Common myeloid progenitor, CD34-positive (primary cell): ENCODE measurements around the gene COX4I1. TPM values are rescaled to one million over a fixed set of nuclear protein-coding genes. Genes with fewer than 3 reads are reported as not detected.

ENCODE experiments used
- CTCF ChIA-PET: fragments of 350-600 bp; sonication (Branson Sonifier 250); formaldehyde crosslinking; loops from one replicate; lab custom pipeline; 2021; ENCODE audit warnings: antibody characterized with exemption; lab: Charles Lee
- POLR2A ChIA-PET: fragments of 350-600 bp; sonication (Branson Sonifier 250); formaldehyde crosslinking; loops from one replicate; lab custom pipeline; 2021; ENCODE audit warnings: antibody characterized with exemption; lab: Charles Lee
- DNase-seq, 3 donors: peaks; one replicate each; pipeline versions ENCODE4 v3.0.0 to v3.0.0-alpha.2; 2013
- H3K27ac ChIP-seq, 2 experiments: 1 replicate in 1 of 2; 2 replicates in 1 of 2; pipeline ENCODE4 v1.7.0; 2013; ENCODE audit warnings: inconsistent platforms in 2 of 2, low read length in 2 of 2, mild to moderate bottlenecking in 2 of 2, low read depth in 1 of 2, moderate library complexity in 1 of 2; ENCODE audit not compliant: severe bottlenecking in 2 of 2, insufficient read depth in 1 of 2, poor library complexity in 1 of 2
- H3K27me3 ChIP-seq, 5 experiments: replicated peaks in 2 of 5; 1 replicate in 3 of 5; 2 replicates in 2 of 5; pipeline versions ENCODE4 v1.6.1 to v1.7.0; 2013; ENCODE audit warnings: low read length in 4 of 5, mild to moderate bottlenecking in 2 of 5, moderate library complexity in 2 of 5, inconsistent platforms in 1 of 5; ENCODE audit not compliant: insufficient read depth in 5 of 5, control insufficient read depth in 4 of 5
- H3K36me3 ChIP-seq, 4 experiments: 1 replicate in 2 of 4; 2 replicates in 2 of 4; pipeline versions ENCODE4 v1.6.1 to v1.7.0; 2013; ENCODE audit warnings: low read length in 3 of 4, control low read depth in 1 of 4, mild to moderate bottlenecking in 1 of 4; ENCODE audit not compliant: control insufficient read depth in 4 of 4, insufficient read depth in 4 of 4
- H3K4me1 ChIP-seq, 4 experiments: 1 replicate in 3 of 4; 2 replicates in 1 of 4; pipeline versions ENCODE4 v1.6.1 to v1.7.1; 2013; ENCODE audit warnings: low read length in 3 of 4, mild to moderate bottlenecking in 3 of 4, control low read depth in 1 of 4, inconsistent platforms in 1 of 4, moderate library complexity in 1 of 4; ENCODE audit not compliant: control insufficient read depth in 4 of 4, insufficient read depth in 4 of 4; ENCODE audit errors: control extremely low read depth in 1 of 4
- H3K4me3 ChIP-seq, 7 experiments: 1 replicate in 4 of 7; 2 replicates in 3 of 7; pipeline versions ENCODE4 v1.5.1 to v1.7.0; 2013; ENCODE audit warnings: mild to moderate bottlenecking in 7 of 7, low read length in 6 of 7, moderate library complexity in 6 of 7, inconsistent platforms in 2 of 7, low read depth in 2 of 7, control low read depth in 1 of 7; ENCODE audit not compliant: insufficient read depth in 4 of 7, control insufficient read depth in 1 of 7; ENCODE audit errors: extremely low read depth in 1 of 7
- H3K9me3 ChIP-seq, 5 experiments: 1 replicate in 4 of 5; 2 replicates in 1 of 5; pipeline versions ENCODE4 v1.6.1 to v1.7.1; 2013; ENCODE audit warnings: low read length in 4 of 5, mild to moderate bottlenecking in 2 of 5, inconsistent platforms in 1 of 5, low read depth in 1 of 5, moderate library complexity in 1 of 5; ENCODE audit not compliant: control insufficient read depth in 4 of 5, insufficient read depth in 2 of 5; ENCODE audit errors: control extremely low read depth in 1 of 5
- WGBS: methylation state at CpG from one replicate; pipeline ENCODE4 v1.1.5; 2013; ENCODE audit not compliant: insufficient coverage; 5-methylcytosine and 5-hydroxymethylcytosine counted together
- polyA plus RNA-seq: library from polyadenylated mRNA; unstranded; fragments of 120-200 nt; gene quantifications from one replicate; pipeline ENCODE4 v1.2.1, GENCODE V29; 2013

Gene COX4I1
- polyA plus RNA-seq: 459 TPM

DNA sequence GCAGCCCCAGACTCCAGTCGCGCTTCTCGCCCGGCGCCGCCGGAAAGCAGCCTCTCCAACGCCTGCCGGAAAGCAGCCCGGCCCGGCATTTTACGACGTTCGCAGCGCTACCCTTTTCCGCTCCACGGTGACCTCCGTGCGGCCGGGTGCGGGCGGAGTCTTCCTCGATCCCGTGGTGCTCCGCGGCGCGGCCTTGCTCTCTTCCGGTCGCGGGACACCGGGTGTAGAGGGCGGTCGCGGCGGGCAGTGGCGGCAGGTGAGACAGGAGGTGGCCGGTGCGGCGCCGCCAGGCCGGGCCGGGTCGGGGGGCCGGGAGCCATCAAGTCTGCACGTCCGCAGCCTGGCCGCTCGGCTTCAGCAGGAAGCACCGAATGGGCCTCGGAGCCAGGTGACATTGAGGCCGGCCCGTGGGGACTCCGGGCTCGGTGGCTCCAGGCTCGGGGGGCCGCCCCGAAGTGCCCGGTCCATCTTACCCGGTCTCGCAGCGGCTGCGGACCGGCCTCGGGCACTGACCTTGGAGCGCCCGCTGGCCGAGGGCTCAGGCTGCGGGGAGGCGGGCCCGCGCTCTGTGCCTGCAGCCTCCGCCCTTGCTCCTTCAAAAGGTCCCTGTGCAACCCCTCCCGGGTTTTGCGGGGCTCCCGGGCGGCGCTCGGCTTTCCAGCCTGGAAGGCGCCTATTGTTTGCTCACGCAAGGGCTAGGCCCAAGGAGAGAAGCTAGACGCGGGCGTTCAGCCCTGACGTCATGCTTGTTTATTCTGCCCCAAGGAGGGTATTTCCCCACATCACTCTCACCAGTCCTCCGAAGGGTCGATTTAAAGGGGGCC, at the start of gene COX4I1, which contains the start of gene EMC8:
Gene COX4I1, plus strand, starts transcription at position 199 of the 824 bp plus-strand sequence. CDS start 1,511 bp downstream, outside the sequence.
Gene EMC8, minus strand, starts transcription at position 48 of the 824 bp plus-strand sequence. CDS start 249 bp downstream, outside the sequence.
- ChIA-PET CTCF (interaction anchor here (1.0 to 1.4 kb wide), 2 partner anchors 185 to 187 kb away, joined by 3 read pairs; no protein-coding TSS in a partner anchor), POLR2A (interaction anchor here (0.6 to 1.4 kb wide), 3 partner anchors 10 to 141 kb away, joined by 3 to 5 read pairs (median 3); no protein-coding TSS in a partner anchor)
- under 1% methylated on average over 69 of the region's 87 CpGs for WGBS

DNA sequence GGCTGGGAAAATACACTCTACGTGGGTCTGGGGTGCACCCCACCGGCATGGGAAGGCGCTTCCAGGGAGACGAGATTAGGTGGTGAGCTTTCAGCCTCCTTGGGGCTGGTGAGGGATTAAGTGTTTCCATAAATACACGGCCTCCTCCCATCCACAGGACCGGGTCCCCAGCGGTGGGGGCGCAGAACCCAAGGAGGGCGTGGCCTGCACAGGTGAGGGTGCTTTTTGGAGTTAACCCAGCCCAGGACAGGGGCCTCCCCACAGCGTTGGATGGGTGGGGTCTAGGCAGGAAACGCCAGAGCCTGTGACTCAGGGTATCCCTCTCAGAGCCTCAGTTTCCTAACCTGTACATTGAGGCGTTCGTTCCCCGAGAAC, 49.7 kb upstream of the COX4I1 start:
- no peaks in the 10 kb centered on the region for H3K9me3 ChIP-seq
- WGBS: 30% methylated on average over 13 of the region's 14 CpGs
- POLR2A ChIA-PET: no interaction called here
- CTCF ChIA-PET: interaction anchor here (1.0 to 1.6 kb wide), 3 partner anchors 9 to 33 kb away, joined by 3 to 4 read pairs (median 4); no protein-coding TSS in a partner anchor
- H3K36me3 ChIP-seq: peaks cover 0 to 2% (median 0%) of the 10 kb centered on the region in 4 experiments
- peaks cover 0 to 36% (median 20%) of the 10 kb centered on the region in 4 experiments for H3K4me1 ChIP-seq
- peaks cover 0 to 28% (median 9%) of the 10 kb centered on the region in 5 experiments for H3K27me3 ChIP-seq
- no peak for DNase-seq
- H3K27ac ChIP-seq: no peak overlapping the region
- H3K4me3 ChIP-seq: peak overlapping the region in 5 of 7 experiments; percentile 32 to 69 (median 68)

More for the DNA sequence above, at the start of gene COX4I1, which contains the start of gene EMC8:
- H3K9me3 ChIP-seq: no peaks in the 10 kb centered on the region
- H3K27ac ChIP-seq: peak within 1 kb of the TSS; percentile 87 to 95
- DNase-seq: peak; percentile 91 to 94 (median 93)
- H3K4me3 ChIP-seq: peak within 1 kb of the TSS; percentile 77 to 98 (median 93)
- peaks cover 20 to 57% (median 40%) of the 10 kb centered on the region in 4 experiments for H3K36me3 ChIP-seq
- no peaks in the 10 kb centered on the region for H3K27me3 ChIP-seq
- peaks cover 5 to 25% (median 19%) of the 10 kb centered on the region in 4 experiments for H3K4me1 ChIP-seq

DNA sequence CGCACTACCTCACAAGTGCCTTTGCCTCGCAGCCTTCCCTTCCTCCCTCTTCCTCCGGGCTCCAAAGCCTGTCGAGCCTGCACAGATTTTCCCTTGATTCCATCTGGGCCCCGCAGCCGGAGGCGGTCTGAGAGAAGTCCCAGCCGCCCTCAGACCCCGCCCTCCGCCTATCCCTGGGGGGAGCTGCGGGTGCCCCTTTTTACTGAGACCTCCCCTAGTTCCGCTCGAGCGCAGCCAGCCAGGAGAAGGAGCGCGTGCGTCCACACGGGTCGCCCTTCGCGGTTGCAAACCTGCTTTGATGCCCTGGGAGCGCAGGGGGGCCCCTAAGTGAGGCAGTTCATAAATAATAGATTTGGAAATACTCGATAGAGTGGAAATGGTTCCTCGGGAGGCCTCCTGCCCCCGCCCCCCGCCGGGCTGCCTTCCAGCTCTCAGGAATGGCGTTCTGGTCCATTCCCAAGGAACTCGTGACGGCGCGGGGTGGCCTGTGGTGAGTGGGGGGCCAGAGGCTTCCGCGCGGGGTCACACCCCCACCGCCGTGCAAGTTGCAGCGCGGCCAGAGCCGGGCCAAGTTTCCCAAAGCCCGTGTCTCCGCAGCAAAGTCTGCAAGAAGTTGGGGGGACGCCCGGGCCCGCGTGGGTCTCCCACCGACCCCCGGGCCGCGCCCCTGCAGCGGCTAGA, 49.2 kb upstream of the COX4I1 start:
- under 1% methylated on average over 35 of the region's 51 CpGs for WGBS
- H3K36me3 ChIP-seq: peaks cover 0 to 2% (median 0%) of the 10 kb centered on the region in 4 experiments
- peak in 2 of 3 donors; percentile 71 to 72 for DNase-seq
- ChIA-PET CTCF (interaction anchor here (1.0 to 1.6 kb wide), 2 partner anchors 11 to 33 kb away, joined by 3 to 4 read pairs; no protein-coding TSS in a partner anchor), POLR2A (no interaction called here)
- peaks cover 0 to 28% (median 9%) of the 10 kb centered on the region in 5 experiments for H3K27me3 ChIP-seq
- H3K27ac ChIP-seq: no peak overlapping the region
- H3K9me3 ChIP-seq: no peaks in the 10 kb centered on the region
- H3K4me1 ChIP-seq: peaks cover 0 to 37% (median 20%) of the 10 kb centered on the region in 4 experiments
- peak overlapping the region; percentile 28 to 69 (median 66) for H3K4me3 ChIP-seq

DNA sequence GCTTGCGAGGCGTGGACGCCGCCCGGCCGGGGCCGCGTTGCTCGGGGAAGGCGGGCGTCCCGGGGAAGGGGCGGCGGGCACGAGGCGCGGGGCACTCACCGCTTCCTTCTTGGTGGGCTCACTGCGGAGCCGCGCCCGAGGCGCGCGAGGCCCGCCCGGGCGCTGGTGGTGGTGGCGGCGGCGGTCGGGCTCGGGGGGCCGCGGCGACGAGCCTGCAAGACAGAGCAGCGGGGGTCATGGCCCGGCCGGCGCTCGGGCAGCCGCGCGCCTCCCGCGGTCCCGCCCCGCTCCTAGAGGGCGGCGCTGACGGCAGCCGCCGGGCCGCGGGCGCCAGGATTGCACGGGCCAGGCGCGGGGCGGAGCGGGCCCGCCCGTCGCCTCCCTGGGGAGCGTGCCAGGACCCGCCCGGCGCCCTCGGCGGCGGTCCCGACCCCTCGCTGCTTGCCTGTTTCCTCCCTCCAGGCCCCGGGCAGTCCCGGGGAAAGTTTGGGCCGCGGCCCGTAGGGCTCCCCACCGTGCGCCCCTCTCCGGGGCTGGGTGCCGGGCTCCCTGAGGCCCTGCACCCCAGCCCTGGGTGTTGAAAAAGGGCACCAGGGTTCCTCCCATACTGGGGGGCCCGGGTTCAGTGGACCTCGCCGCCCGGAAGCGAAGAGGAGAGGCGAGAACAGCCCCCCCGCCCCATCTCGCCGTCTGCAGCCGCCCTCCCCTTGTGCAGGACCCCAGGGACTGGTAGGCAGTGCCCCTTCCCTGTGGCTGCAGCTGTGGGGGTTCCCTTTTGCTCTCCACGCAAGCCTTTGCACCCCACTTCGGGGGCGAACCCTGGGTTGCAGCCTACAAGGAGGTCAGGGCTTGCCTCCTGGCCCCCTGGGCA, 48.4 kb upstream of the COX4I1 start, which contains the start of gene C16orf74:
Gene C16orf74, minus strand, starts transcription at position 270 of the 871 bp plus-strand sequence. CDS start 15,879 bp downstream, outside the sequence.
- ChIA-PET POLR2A (no interaction called here), CTCF (interaction anchor here (0.8 to 1.0 kb wide), 2 partner anchors 9 to 11 kb away, joined by 3 read pairs; no protein-coding TSS in a partner anchor)
- H3K27ac ChIP-seq: no peak within 1 kb of the TSS
- peaks cover 0 to 28% (median 9%) of the 10 kb centered on the region in 5 experiments for H3K27me3 ChIP-seq
- H3K4me3 ChIP-seq: peak within 1 kb of the TSS; percentile 28 to 69 (median 66)
- H3K9me3 ChIP-seq: no peaks in the 10 kb centered on the region
- 14% methylated on average over 50 of the region's 96 CpGs for WGBS
- peak in 2 of 3 donors; percentile 28 to 45 for DNase-seq
- peaks cover 0 to 42% (median 20%) of the 10 kb centered on the region in 4 experiments for H3K4me1 ChIP-seq
- H3K36me3 ChIP-seq: peaks cover 0 to 2% (median 0%) of the 10 kb centered on the region in 4 experiments

DNA sequence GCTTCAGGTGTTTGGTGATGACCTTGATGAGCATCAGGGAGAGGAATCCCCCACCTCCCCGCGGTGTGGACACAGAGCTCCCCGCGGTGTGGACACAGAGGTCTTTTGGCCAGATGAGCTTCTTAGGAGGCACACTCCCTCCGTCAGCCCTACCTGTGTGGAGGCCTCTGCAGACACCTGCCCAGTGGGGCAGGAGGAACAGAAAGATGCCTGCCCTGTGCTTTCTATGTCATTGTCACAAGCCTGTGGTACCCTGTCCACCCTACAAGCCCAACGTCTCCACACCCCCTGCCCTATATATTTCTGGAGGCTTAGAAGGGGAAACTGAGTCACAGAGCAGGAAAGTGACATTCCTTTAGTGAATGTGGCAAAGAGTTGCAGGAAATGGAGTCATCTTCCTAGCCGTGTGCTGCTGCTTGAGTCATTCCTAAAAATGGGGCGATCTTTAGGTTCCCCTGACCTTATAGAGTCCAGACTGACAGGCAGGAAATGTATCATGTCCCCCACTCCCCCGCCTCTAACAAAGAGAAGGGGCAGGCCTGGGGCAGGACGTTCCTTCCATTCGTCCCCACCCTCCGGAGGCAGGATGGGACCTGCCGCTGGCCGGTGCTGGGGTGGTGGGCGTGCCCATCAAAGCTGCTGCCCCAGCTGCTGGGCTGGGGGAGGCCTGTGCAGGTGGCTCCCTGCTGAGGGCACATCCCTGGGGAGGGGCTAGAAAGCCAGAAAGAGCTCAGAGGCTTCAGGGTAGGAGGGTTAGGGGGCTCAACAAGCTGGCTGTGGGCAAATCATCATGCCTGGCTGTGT, 47.6 kb upstream of the COX4I1 start:
- CTCF ChIA-PET: interaction anchor here (0.8 kb wide), 1 partner anchor 9 kb away, joined by 3 read pairs; no protein-coding TSS in a partner anchor
- Histone ChIP-seq H3K4me3 (no peak overlapping the region), H3K9me3 (no peaks in the 10 kb centered on the region), H3K36me3 (no peaks in the 10 kb centered on the region), H3K4me1 (peaks cover 0 to 45% (median 20%) of the 10 kb centered on the region in 4 experiments), H3K27ac (no peak overlapping the region), H3K27me3 (peaks cover 0 to 28% (median 9%) of the 10 kb centered on the region in 5 experiments)
- DNase-seq: no peak
- WGBS: 66% methylated on average over 9 of the region's 15 CpGs
- POLR2A ChIA-PET: no interaction called here
